DMS79 treated with DMSO at 0.1 percent for 48 hours (cell line): ENCODE results near the gene MLLT3.

Source experiments
- DNase-seq: peaks from one replicate; lab custom pipeline; 2025; lab: John Stamatoyannopoulos, UW

The MLLT3 gene

DNA sequence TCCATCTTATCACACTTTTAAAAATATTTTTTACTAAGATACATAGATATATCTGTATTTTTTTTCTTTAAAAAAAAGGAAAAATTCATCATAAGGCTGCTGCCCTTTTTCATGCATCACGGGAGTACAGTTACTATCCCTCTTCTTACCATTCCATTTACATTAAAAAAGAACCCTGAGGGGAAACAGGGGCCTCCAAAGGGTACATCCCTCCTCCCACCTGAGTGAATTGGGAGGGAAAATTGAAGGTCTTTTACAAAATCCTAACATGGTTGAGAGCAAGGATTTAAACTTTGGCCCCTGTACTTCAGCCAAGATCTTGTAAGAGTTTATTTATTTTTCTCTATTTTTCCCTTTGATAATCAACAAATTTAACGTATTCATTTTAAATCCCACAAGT is 319.2 kb downstream of the MLLT3 start:
- no peak for DNase-seq

DNA sequence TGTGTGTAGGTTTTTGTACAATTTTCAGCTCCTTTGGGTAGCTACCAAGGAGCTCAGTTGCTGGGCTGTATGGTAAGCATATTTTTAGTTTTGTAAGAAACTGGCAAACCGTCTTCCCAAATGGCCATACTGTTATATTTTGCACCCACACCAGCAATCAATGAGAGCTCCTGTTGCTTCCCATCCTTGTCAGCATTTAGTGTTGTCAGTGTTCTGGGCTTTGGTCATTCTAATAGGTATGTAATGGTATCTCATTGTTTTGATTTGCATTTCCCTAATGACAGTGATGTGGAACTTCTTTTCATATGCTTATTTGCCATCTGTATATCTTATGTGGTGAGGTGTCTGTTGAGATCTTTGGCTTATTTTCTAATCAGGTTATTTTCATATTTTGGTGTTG is 320.1 kb downstream of the MLLT3 start:
- DNase-seq: no peak

- DNase-seq: no peak
Measured at GRCh38 chr9:20300430-20301115, 321.7 kb downstream of the MLLT3 start.

DNA sequence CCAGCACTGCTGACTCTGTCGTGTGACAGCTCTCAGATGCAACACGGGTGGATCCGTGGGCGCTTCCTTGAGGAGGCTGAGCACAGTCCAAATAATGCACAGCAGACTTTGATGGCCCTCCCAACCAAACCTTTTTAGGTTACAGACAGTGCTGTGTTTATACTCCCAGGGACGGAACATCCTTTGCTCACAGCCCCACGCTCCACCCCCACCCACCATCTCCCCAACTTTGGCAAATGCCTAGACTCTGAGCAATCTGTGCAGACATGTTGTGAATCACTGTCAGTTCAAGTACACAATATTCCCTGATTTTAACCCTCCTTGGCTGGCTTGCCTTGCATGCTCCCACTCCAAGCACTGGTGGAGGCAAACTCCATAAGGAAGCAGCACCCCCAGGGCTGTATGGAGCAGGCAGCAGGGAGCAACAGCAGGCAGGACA is 324.6 kb downstream of the MLLT3 start:
- DNase-seq: no peak

DNA sequence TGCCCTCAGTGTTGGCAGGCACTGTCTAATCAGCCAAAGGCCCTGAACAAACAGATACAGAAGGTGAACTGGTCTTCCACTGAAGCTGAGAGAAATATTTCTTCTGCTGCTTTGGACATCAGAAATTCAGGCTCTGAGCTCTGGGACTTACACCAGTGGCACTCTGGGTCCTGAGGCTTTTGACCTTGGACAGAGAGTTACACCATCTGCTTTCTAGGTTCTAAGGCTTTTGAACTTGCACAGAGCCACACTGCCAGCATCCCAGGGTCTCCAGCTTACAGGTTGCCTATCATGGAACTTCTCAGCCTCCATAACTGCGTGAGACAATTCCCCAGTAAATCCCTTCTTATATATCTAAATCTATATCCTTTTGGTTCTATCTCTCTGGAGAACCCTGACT is 326.7 kb downstream of the MLLT3 start:
- DNase-seq: no peak

- no peak for DNase-seq
Measured at GRCh38 chr9:20294046-20294750, 328.1 kb downstream of the MLLT3 start.

DNA sequence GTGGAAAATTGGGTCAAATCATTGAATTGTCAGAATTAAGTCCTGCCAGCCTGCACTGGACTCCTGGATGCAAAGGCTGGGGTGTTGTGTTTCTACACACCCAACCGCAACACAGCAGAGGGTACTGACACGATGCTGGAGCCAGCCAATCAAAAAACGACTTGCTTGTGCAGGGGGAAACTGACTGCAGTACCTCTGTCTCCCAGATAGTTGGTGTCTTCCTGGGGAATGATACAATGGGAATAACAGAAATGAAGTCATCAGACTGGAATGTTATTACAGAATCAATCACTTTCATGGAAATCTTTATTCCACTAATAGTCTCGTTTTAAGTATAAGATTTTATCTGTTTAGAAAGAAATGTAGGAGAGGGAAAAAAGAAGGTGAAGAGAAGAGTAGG is 330.3 kb downstream of the MLLT3 start:
- DNase-seq: no peak
